Ectodermal cell (in vitro differentiated cells): ENCODE data around the gene OR5W2.
"Not testable (repeated sequence)": the region's sequence is repeated elsewhere in the genome, so short reads cannot be mapped to it uniquely, and the experiment has no call there.

Experiments used
- H3K27ac ChIP-seq: 2 replicates; pipeline ENCODE4 v1.7.0; 2013; ENCODE audit warnings: mild to moderate bottlenecking, low read depth, low read length; ENCODE audit not compliant: insufficient read depth, poor library complexity, severe bottlenecking
- H3K27me3 ChIP-seq: 2 replicates; pipeline ENCODE4 v1.7.0; 2013; ENCODE audit warnings: mild to moderate bottlenecking, low read length; ENCODE audit not compliant: insufficient read depth, control insufficient read depth, poor library complexity, severe bottlenecking
- H3K36me3 ChIP-seq: one replicate; pipeline ENCODE4 v1.7.0; 2013; ENCODE audit warnings: low read length; ENCODE audit not compliant: control insufficient read depth, insufficient read depth
- H3K4me1 ChIP-seq: one replicate; pipeline ENCODE4 v1.7.0; 2013; ENCODE audit warnings: low read length; ENCODE audit not compliant: control insufficient read depth, insufficient read depth
- H3K4me3 ChIP-seq: 2 replicates; pipeline ENCODE4 v1.7.0; 2013; ENCODE audit warnings: low read depth, low read length, control low read depth; ENCODE audit not compliant: insufficient read depth
- H3K9me3 ChIP-seq: 2 replicates; pipeline ENCODE4 v1.7.0; 2013; ENCODE audit warnings: mild to moderate bottlenecking, low read length, moderate library complexity; ENCODE audit not compliant: control insufficient read depth
- WGBS, 2 experiments: methylation state at CpG; one replicate each; pipeline ENCODE4 v1.1.7; 2013; ENCODE audit warnings: missing lambda C conversion rate in 2 of 2; 5-methylcytosine and 5-hydroxymethylcytosine counted together

The OR5W2 gene

DNA sequence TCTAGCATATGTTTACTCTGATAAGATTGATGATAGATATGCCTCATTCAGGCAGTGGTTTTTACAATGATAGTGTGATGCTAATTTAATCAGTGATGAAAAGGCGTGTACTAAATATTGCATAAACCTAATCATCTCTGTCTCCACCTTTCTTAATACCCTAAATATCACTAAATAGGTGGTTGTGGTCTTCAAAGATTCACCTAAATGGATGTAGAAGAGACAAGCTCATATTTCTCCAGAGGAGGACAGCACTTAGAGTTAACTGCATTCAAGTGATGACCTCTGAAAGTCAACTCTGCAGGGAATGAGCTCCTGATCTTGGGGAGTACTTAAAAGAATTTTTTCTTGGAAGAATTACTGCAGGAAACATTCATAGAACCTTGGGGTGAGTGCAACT is 31.4 kb downstream of the OR5W2 start, which contains the start of gene TRIM51:
Gene TRIM51, plus strand, starts transcription at position 301 of the 400 bp plus-strand sequence. CDS start 2,132 bp downstream, outside the sequence.
- not testable (repeated sequence) for H3K27ac ChIP-seq, H3K4me3 ChIP-seq, H3K27me3 ChIP-seq, H3K36me3 ChIP-seq, H3K9me3 ChIP-seq, H3K4me1 ChIP-seq
- no CpG with 5 or more reads among the region's 1 CpG for WGBS, 2 experiments

DNA sequence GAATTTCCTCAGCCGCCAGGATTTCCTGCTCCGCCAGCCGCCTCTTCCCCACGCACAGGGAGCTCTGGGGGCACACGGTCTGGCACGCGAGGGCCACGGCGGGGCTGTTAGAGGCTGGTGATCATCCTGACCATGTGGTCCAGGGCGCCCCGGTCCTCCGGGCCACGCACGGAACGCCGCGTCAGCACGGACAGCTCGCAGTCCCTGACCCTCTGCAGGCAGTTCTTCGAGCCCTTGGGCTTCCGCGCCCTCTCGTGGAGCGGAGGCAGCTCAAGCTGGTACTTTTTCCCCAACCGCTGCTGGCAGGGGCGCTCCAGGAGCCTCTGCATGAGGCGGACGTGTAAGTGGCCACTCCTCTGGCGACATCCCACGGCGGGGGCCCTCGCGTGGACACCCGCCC is 41.2 kb downstream of the OR5W2 start:
- H3K27me3 ChIP-seq, H3K27ac ChIP-seq, H3K9me3 ChIP-seq, H3K4me3 ChIP-seq, H3K36me3 ChIP-seq, H3K4me1 ChIP-seq: not testable (repeated sequence)
- WGBS, 2 experiments: 89 to 90% methylated on average over 34 of the region's 34 CpGs

DNA sequence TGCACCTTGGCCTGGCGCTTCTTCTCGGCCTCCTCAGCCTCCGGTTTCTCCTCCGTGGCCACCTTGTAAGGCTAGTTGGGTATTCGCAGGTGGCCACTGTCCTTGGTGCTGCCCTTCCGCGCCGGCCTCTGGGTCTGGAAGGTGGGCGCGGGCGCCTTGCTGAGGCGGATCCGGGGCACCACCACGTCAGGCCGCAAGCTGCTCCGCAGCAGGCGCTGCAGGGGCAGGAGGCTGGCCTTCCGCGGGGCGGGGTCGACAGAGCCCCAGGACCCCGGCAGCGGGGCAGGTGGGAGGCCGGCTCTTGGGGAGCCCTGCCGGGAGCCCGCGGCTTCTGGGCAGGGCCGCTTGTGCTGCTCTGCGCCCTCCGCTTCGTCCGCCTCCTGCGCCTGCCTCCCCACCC is 41.7 kb downstream of the OR5W2 start:
- 94% methylated on average over 33 of the region's 33 CpGs for WGBS, 2 experiments

DNA sequence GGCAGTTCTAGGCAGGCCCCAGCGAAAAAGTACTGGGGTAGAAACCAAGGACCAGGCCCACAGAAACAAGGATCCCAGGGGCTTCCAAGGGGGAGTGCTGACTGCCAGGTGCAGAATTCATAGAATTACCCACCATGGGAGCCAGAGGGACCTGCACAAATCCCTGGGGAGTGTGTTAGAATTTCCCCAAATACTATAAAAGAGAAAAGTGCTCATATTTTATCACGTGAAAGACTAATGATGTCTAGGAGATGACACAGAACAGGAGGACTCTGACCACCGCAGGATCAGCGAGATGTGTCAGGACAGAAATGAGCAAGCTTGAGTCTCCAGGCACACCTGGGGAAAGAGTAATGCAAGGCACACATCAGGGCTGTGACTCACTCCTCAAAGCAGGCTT is 47.0 kb downstream of the OR5W2 start:
- H3K27me3 ChIP-seq, H3K4me3 ChIP-seq, H3K36me3 ChIP-seq, H3K27ac ChIP-seq, H3K4me1 ChIP-seq, H3K9me3 ChIP-seq: not testable (repeated sequence)
- 77 to 80% methylated on average over 4 of the region's 4 CpGs for WGBS, 2 experiments

More for the DNA sequence above, 41.7 kb downstream of the OR5W2 start:
- H3K4me3 ChIP-seq, H3K27me3 ChIP-seq, H3K36me3 ChIP-seq, H3K4me1 ChIP-seq, H3K27ac ChIP-seq, H3K9me3 ChIP-seq: not testable (repeated sequence)
